Measurements from ENCODE around the gene NSUN6.

GRCh38 chr10:18656724-18657123 lies 5.3 kb upstream of the NSUN6 start:
- no peak for TF ChIP-seq CTCF (IDR thresholded peaks at IDR 0.05; ENCODE audit: low read depth, low read length, missing input control)
- no peak for TF ChIP-seq ZBTB33 (IDR thresholded peaks at IDR 0.05)
